Measurements from ENCODE around the gene GPC2. TPM values are rescaled to one million over a fixed set of nuclear protein-coding genes. Genes with fewer than 3 reads are reported as not detected.

Gene GPC2
- total RNA-seq, 4 donors from 2014 or later: 7.3 to 45.4 (median 14.8) TPM

DNA sequence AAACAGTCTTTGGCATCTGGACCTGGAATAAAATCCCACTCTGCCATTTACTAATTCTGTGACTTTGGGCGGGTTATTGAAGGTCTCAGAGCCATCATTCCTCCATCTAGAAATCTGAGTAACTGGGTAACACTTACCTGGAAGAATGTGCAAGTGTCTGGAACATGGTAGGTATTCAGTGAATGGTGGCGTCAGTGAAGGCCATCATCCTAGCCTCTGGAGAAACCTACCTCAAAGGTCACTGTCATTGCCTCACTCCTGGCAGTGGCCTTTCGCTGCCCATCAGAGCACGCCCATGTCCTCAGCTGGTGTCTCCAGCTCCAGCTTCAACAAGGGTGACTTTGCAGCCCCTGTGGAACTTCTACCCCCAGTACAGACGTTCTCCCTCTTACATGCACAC lies 13.3 kb downstream of the GPC2 start:
- WGBS: 96% methylated on average over 4 of the region's 5 CpGs
- Histone ChIP-seq H3K27ac (peak overlapping the region; percentile 36), H3K4me1 (peaks cover 51% of the 10 kb centered on the region), H3K27me3 (no peaks in the 10 kb centered on the region), H3K36me3 (no peaks in the 10 kb centered on the region), H3K4me3 (no peak overlapping the region), H3K9me3 (no peaks in the 10 kb centered on the region)
- TF ChIP-seq POLR2AphosphoS5 (IDR thresholded peaks at IDR 0.05) (no peak), EP300 (IDR thresholded peaks at IDR 0.05) (no peak), POLR2A (IDR thresholded peaks at IDR 0.05) (no peak)
- TF ChIP-seq, protein P1, sequence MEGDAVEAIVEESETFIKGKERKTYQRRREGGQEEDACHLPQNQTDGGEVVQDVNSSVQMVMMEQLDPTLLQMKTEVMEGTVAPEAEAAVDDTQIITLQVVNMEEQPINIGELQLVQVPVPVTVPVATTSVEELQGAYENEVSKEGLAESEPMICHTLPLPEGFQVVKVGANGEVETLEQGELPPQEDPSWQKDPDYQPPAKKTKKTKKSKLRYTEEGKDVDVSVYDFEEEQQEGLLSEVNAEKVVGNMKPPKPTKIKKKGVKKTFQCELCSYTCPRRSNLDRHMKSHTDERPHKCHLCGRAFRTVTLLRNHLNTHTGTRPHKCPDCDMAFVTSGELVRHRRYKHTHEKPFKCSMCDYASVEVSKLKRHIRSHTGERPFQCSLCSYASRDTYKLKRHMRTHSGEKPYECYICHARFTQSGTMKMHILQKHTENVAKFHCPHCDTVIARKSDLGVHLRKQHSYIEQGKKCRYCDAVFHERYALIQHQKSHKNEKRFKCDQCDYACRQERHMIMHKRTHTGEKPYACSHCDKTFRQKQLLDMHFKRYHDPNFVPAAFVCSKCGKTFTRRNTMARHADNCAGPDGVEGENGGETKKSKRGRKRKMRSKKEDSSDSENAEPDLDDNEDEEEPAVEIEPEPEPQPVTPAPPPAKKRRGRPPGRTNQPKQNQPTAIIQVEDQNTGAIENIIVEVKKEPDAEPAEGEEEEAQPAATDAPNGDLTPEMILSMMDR (IDR thresholded peaks at IDR 0.05): no peak
- no peak for DNase-seq (ENCODE audit: low spot score in 2 of 2)

DNA sequence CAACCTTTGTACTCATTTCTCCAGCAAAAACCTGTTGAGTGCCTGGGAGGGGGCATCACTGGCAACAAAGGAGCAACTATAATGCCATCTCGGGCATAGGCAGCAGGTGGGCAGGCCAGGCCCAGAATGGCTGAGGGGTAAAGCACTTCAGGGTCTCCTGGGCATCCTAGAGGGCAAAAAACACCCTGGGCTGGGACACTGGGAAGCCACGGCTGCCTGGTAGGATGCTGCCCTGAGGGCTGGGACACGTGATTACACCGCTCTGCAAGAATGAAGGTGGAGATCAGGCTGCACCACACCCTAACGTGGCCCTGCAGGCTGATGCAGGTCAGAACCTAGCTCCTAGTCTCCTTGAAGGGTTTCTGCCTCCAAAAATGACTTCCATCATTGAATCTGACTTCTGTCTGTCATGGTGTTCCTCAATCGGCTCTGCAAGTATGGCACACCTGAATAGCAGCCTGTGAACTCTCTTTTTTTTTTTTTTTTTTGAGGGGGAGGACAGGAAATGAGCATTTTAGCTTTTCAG lies 14.1 kb downstream of the GPC2 start:
- no peak for DNase-seq (ENCODE audit: low spot score in 2 of 2)
- Histone ChIP-seq H3K4me1 (peaks cover 46% of the 10 kb centered on the region), H3K36me3 (no peaks in the 10 kb centered on the region), H3K9me3 (no peaks in the 10 kb centered on the region), H3K4me3 (no peak overlapping the region), H3K27ac (peak overlapping the region; percentile 36), H3K27me3 (no peaks in the 10 kb centered on the region)
- TF ChIP-seq, protein P1 (IDR thresholded peaks at IDR 0.05): no peak
- TF ChIP-seq EP300 (IDR thresholded peaks at IDR 0.05) (no peak), POLR2AphosphoS5 (IDR thresholded peaks at IDR 0.05) (no peak), POLR2A (IDR thresholded peaks at IDR 0.05) (no peak)
- WGBS: 41% methylated on average over 6 of the region's 6 CpGs

DNA sequence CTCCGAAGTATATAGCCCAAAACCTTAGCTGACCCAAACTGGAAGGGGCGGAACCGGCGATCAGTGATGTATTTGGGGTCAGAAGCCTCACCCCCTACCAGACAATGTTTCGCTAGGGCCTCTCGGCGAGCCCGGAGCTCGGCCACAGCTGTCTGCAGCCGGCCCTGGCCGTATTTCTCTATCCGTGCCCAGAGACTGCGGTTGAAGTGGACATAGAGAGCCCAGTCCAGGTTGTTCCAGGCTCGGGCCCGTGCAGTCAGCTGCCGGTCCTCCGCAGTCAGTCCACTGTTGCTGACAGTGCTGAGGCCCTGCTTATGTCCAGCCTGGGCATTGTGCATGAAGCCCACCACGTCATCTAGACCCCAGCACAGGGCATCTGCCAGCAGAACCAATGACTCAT lies 17.1 kb downstream of the GPC2 start:
- Histone ChIP-seq H3K27me3 (no peaks in the 10 kb centered on the region), H3K27ac (no peak overlapping the region), H3K9me3 (no peaks in the 10 kb centered on the region), H3K4me1 (peaks cover 50% of the 10 kb centered on the region), H3K4me3 (no peak overlapping the region), H3K36me3 (peaks cover 17% of the 10 kb centered on the region)
- DNase-seq (ENCODE audit: low spot score in 2 of 2): no peak
- 85% methylated on average over 6 of the region's 18 CpGs for WGBS
- no peak for TF ChIP-seq POLR2A (IDR thresholded peaks at IDR 0.05)
- TF ChIP-seq POLR2AphosphoS5 (IDR thresholded peaks at IDR 0.05): no peak
- TF ChIP-seq, protein P1 (IDR thresholded peaks at IDR 0.05): no peak
- no peak for TF ChIP-seq EP300 (IDR thresholded peaks at IDR 0.05)

DNA sequence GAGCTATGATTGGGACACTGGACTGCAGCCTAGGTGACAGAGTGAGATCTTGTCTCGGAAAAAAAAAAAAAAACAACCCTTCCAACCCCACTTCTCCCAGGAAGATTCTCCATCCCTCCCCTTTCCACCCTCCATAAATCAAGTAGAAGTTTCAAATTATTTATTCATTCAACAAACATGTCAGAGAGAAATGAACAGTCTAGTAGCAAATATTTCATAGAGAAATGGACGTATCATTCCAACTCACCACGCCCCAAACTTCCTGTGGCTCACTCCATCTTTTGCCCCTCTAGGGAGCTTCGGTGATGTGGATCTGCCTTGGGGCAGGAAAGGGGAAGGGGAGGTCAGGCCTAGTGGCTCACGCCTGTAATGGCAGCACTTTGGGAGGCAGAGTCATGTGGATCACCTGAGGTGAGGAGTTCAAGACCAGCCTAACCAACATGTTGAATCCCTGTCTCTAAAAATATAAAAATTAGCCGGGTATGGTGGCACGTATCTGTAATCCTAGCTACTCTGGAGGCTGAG lies 18.0 kb downstream of the GPC2 start:
- H3K4me1 ChIP-seq: peaks cover 55% of the 10 kb centered on the region
- peak overlapping the region; percentile 61 for H3K4me3 ChIP-seq
- no peak overlapping the region for H3K27ac ChIP-seq
- no peak for DNase-seq (ENCODE audit: low spot score in 2 of 2)
- peaks cover 23% of the 10 kb centered on the region for H3K36me3 ChIP-seq
- no peaks in the 10 kb centered on the region for H3K27me3 ChIP-seq
- TF ChIP-seq POLR2A (IDR thresholded peaks at IDR 0.05) (no peak), POLR2AphosphoS5 (IDR thresholded peaks at IDR 0.05) (no peak), EP300 (IDR thresholded peaks at IDR 0.05) (no peak)
- TF ChIP-seq, protein P1 (IDR thresholded peaks at IDR 0.05): no peak
- WGBS: 50% methylated on average over 7 of the region's 7 CpGs
- no peaks in the 10 kb centered on the region for H3K9me3 ChIP-seq

DNA sequence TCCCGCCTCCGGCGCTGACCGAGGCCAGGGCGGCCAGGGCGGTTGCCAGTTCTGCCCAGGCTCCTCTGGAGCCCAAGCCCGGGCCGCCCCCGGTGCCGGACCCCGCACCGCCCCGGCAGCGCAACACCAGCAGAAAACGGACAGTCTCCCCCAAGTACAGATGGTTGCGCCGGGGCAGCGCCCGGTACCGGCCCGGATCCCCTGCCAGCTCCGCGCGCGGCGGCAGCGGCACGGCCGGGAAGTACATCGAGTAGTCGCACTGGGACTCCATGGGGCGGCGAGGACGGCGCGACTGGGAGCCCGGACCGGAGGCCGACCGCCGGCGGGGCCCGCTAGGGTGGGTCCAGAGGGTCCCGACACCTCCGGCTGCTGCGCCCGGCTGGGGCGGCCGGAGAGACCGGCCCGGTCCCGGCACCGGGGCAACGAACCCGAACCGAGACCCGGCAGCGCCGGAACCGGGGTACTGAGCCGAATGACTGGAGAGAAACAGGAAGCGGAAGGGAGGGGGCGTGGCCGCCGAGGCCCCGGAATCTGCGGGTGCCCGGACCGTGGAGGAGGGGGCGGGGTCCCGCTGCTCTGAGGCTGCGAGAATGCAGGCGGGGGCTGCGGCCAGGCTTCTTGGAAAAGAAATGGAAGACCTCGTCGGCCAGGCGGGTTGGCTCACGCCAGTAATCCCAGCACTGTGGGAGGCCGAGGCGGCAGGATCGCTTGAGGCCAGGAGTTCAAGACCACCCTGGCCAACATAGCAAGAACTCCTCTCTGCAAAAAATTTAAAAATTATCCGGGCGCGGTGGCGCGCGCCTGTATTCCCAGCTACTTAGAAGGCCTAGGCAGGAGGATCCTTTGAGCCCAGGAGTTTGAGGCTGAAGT lies 18.7 kb downstream of the GPC2 start, which contains the start of gene TRAPPC14:
TSS of gene TRAPPC14 (minus strand) at position 495 of the 870 bp plus-strand sequence. CDS start at position 271, 224 bp downstream.
- TF ChIP-seq, protein P1 (IDR thresholded peaks at IDR 0.05): no peak
- TF ChIP-seq EP300 (IDR thresholded peaks at IDR 0.05) (no peak), POLR2A (IDR thresholded peaks at IDR 0.05) (no peak), POLR2AphosphoS5 (IDR thresholded peaks at IDR 0.05) (no peak)
- Histone ChIP-seq H3K4me1 (peaks cover 55% of the 10 kb centered on the region), H3K36me3 (peaks cover 30% of the 10 kb centered on the region), H3K9me3 (no peaks in the 10 kb centered on the region), H3K27me3 (no peaks in the 10 kb centered on the region), H3K27ac (peak within 1 kb of the TSS; percentile 32), H3K4me3 (peak within 1 kb of the TSS; percentile 61)
- under 1% methylated on average over 51 of the region's 87 CpGs for whole genome bisulfite sequencing
- peak; percentile 96 to 98 for DNase-seq (ENCODE audit: low spot score in 2 of 2)
